Measurements from ENCODE around the gene MAGEF1. TPM values are rescaled to one million over a fixed set of nuclear protein-coding genes. Genes with fewer than 3 reads are reported as not detected.

MAGEF1 gene
- total and polyA plus RNA-seq, 9 of the 15 experiments (the other 6 are each of a cell fraction or from before 2014, with no cell fraction given): 1.5 to 39.1 (median 19.8) TPM

- ATAC-seq: no peak
- Histone ChIP-seq H3K9me1 (ENCODE audit: control insufficient read depth, insufficient read depth, low read length) (no peaks in the 10 kb centered on the region), H3K9me3 (replicated peaks; ENCODE audit: control insufficient read depth, insufficient read depth, low read depth, low read length) (no peaks in the 10 kb centered on the region), H2AFZ (ENCODE audit: low read depth, low read length) (no peak overlapping the region), H3K36me3 (ENCODE audit: control insufficient read depth, insufficient read depth, low read length) (no peaks in the 10 kb centered on the region), H3K4me3 (no peak overlapping the region), H3K27me3 (ENCODE audit: control insufficient read depth in 2 of 2, insufficient read depth in 2 of 2, low read length in 2 of 2) (peaks cover 50 to 85% of the 10 kb centered on the region in 2 experiments), H3K4me1 (replicated peaks in 1 of 2; ENCODE audit: control insufficient read depth in 2 of 2, insufficient read depth in 2 of 2, low read length in 2 of 2) (peaks cover 0 to 8% of the 10 kb centered on the region in 2 experiments; a peak in 2 of 5 replicates), H3K9ac (ENCODE audit: insufficient read depth in 1 of 2, low read depth in 2 of 2, low read length in 2 of 2) (no peak overlapping the region), H4K20me1 (replicated peaks; ENCODE audit: control insufficient read depth, insufficient read depth, low read length) (peaks cover 4% of the 10 kb centered on the region), H3K27ac (ENCODE audit: extremely low read depth, low read depth, low read length) (no peak overlapping the region), H3K4me2 (ENCODE audit: insufficient read depth, low read length) (no peak overlapping the region), H3K79me2 (ENCODE audit: control insufficient read depth, insufficient read depth, low read length) (no peaks in the 10 kb centered on the region)
- FAIRE-seq: no peak
- ChIA-PET CTCF (ENCODE audit: low intra/inter-chr PET ratio) (no interaction called here), POLR2A (no interaction called here)
- no TSS peak for BruUV-seq (replicated peaks)
- no peak for DNase-seq (ENCODE audit: extremely low read depth in 1 of 4, low spot score in 3 of 4)
- 27% methylated on average over 13 of the region's 17 CpGs for WGBS (ENCODE audit: insufficient coverage, low coverage, missing lambda C conversion rate)
- intact Hi-C loops (cut with micrococcal nuclease) (no loop called here), in situ Hi-C loops (cut with MboI) (no loop called here)
- TF ChIP-seq STAT5B (CRISPR knock-in tag; IDR thresholded peaks at IDR 0.05): no peak
- TF ChIP-seq NRF1 (conservative IDR thresholded peaks at IDR 0.05 in 1 of 2, IDR thresholded peaks at IDR 0.05 in 1 of 2): peak; percentile 47 to 50; a peak in 2 of 4 replicates
- TF ChIP-seq HMBOX1 (IDR thresholded peaks at IDR 0.05): no peak
- no peak for TF ChIP-seq ELF1 (tag; IDR thresholded peaks at IDR 0.05)
- TF ChIP-seq LCOR (CRISPR knock-in tag; IDR thresholded peaks at IDR 0.05): no peak
- TF ChIP-seq HCFC1 (IDR thresholded peaks at IDR 0.05; ENCODE audit: low read depth, low read length): no peak
- TF ChIP-seq ZZZ3 (IDR thresholded peaks at IDR 0.05): no peak
Measured at GRCh38 chr3:184687363-184688015, 24.4 kb downstream of the MAGEF1 start.
